H1 (cell line): ENCODE results near the gene GLI1. TPM values are rescaled to one million over a fixed set of nuclear protein-coding genes. Genes with fewer than 3 reads are reported as not detected.
A peak's percentile ranks its signal among the peaks of the same experiment; 100 is the strongest.

Experiments
- CTCF ChIA-PET: fragments of 300-600 bp; sonication (Branson Sonifier 250); formaldehyde crosslinking; loops from one replicate; lab custom pipeline; 2021; ENCODE audit not compliant: partially characterized antibody; lab: Charles Lee
- POLR2A ChIA-PET: fragments of 300-600 bp; sonication (Branson Sonifier 250); formaldehyde crosslinking; loops from one replicate; lab custom pipeline; 2021; ENCODE audit warnings: inconsistent platforms; ENCODE audit not compliant: partially characterized antibody; lab: Charles Lee
- DNase-seq, 2 experiments: peaks; one replicate each; pipeline versions ENCODE4 v3.0.0 to v3.0.0-alpha.2; 2010 to 2022; ENCODE audit warnings: low spot score in 2 of 2, low read depth in 1 of 2, mixed read lengths in 1 of 2
- FAIRE-seq: peaks from 2 replicates; lab custom pipeline; 2011; peaks lifted over from hg19 to GRCh38; lab: Jason Lieb, UNC
- H2AFZ ChIP-seq: 2 replicates; pipeline ENCODE4 v1.8.1; 2012; ENCODE audit warnings: low read length, inconsistent platforms
- H2AK5ac ChIP-seq: 2 replicates; pipeline ENCODE4 v1.6.1; 2013; ENCODE audit warnings: low read depth, low read length
- H2BK120ac ChIP-seq: replicated peaks from 2 replicates; pipeline ENCODE3; 2013; ENCODE audit warnings: low read depth, low read length, inconsistent platforms
- H2BK12ac ChIP-seq: 2 replicates; pipeline ENCODE4 v1.6.1; 2013; ENCODE audit warnings: low read depth, low read length
- H2BK15ac ChIP-seq: 2 replicates; pipeline ENCODE4 v1.6.1; 2013; ENCODE audit warnings: low read length
- H2BK20ac ChIP-seq: 2 replicates; pipeline ENCODE4 v1.6.1; 2013; ENCODE audit warnings: low read length
- H2BK5ac ChIP-seq: 2 replicates; pipeline ENCODE4 v1.6.1; 2013; ENCODE audit warnings: low read depth, low read length
- H3K14ac ChIP-seq: 2 replicates; pipeline ENCODE4 v1.6.1; 2013; ENCODE audit warnings: inconsistent platforms; ENCODE audit not compliant: insufficient read length
- H3K18ac ChIP-seq: 2 replicates; pipeline ENCODE4 v1.6.1; 2013; ENCODE audit warnings: low read length; ENCODE audit errors: extremely low read depth
- H3K23ac ChIP-seq: 2 replicates; pipeline ENCODE4 v1.6.1; 2013; ENCODE audit warnings: inconsistent platforms; ENCODE audit not compliant: insufficient read length
- H3K23me2 ChIP-seq: 2 replicates; pipeline ENCODE4 v1.6.1; 2013; ENCODE audit warnings: low read depth, low read length
- H3K27ac ChIP-seq: 2 replicates; pipeline ENCODE4 v1.6.1; 2011; ENCODE audit warnings: low read depth, low read length, inconsistent platforms
- H3K27me3 ChIP-seq, 4 experiments: replicated peaks in 1 of 4; 1 replicate in 1 of 4; 2 replicates in 3 of 4; pipeline versions ENCODE4 v1.6.1 to v1.8.1; 2011 to 2013; ENCODE audit warnings: low read length in 3 of 4, mild to moderate bottlenecking in 3 of 4, inconsistent platforms in 2 of 4, mixed read lengths in 2 of 4, moderate library complexity in 1 of 4; ENCODE audit not compliant: control insufficient read depth in 3 of 4, insufficient read depth in 3 of 4; ENCODE audit errors: extremely low read depth in 1 of 4
- H3K36me3 ChIP-seq, 4 experiments: 2 replicates each; pipeline versions ENCODE4 v1.6.1 to v1.8.1; 2011 to 2013; ENCODE audit warnings: mild to moderate bottlenecking in 4 of 4, low read length in 3 of 4, moderate library complexity in 2 of 4, control low read depth in 1 of 4, inconsistent platforms in 1 of 4; ENCODE audit not compliant: insufficient read depth in 4 of 4, control insufficient read depth in 2 of 4
- H3K4ac ChIP-seq: replicated peaks from 2 replicates; pipeline ENCODE3; 2013; ENCODE audit warnings: low read length, low read depth, mixed read lengths, inconsistent platforms; ENCODE audit not compliant: insufficient read length
- H3K4me1 ChIP-seq, 4 experiments: replicated peaks in 1 of 4; 1 replicate in 1 of 4; 2 replicates in 3 of 4; pipeline versions ENCODE4 v1.6.1 to v1.8.1; 2011 to 2013; ENCODE audit warnings: low read length in 3 of 4, inconsistent platforms in 2 of 4, mixed read lengths in 1 of 4; ENCODE audit not compliant: insufficient read depth in 4 of 4, control insufficient read depth in 3 of 4
- H3K4me2 ChIP-seq, 2 experiments: 2 replicates each; pipeline versions ENCODE4 v1.6.1 to v1.8.1; 2011 to 2013; ENCODE audit warnings: low read depth in 2 of 2, low read length in 2 of 2, control low read depth in 1 of 2, inconsistent platforms in 1 of 2, mild to moderate bottlenecking in 1 of 2; ENCODE audit not compliant: insufficient read depth in 1 of 2
- H3K4me3 ChIP-seq, 4 experiments: fragments of 200-600, 300-600 bp in 1 of 4; sonication (generic), shearing (Covaris generic), sonication (Bioruptor Twin) in 1 of 4; 2 replicates each; pipeline versions ENCODE4 v1.5.1 to v1.8.1; 2011 to 2016; ENCODE audit warnings: low read length in 4 of 4, low read depth in 3 of 4, control low read depth in 2 of 4, inconsistent platforms in 2 of 4, mild to moderate bottlenecking in 2 of 4, mixed read lengths in 1 of 4, moderate library complexity in 1 of 4; ENCODE audit not compliant: insufficient read depth in 2 of 4; ENCODE audit errors: extremely low read depth in 1 of 4
- H3K56ac ChIP-seq: replicated peaks from 2 replicates; pipeline ENCODE3; 2013; ENCODE audit warnings: low read depth, mild to moderate bottlenecking, mixed read lengths, low read length, inconsistent platforms; ENCODE audit not compliant: insufficient read length
- H3K79me1 ChIP-seq: 2 replicates; pipeline ENCODE4 v1.6.1; 2013; ENCODE audit warnings: low read depth, low read length, control low read depth
- H3K79me2 ChIP-seq, 2 experiments: 2 replicates each; pipeline versions ENCODE4 v1.6.1 to v1.8.1; 2012 to 2013; ENCODE audit warnings: low read length in 2 of 2, mild to moderate bottlenecking in 2 of 2, inconsistent platforms in 1 of 2; ENCODE audit not compliant: insufficient read depth in 2 of 2, control insufficient read depth in 1 of 2
- H3K9ac ChIP-seq, 4 experiments: replicated peaks in 1 of 4; 1 replicate in 1 of 4; 2 replicates in 3 of 4; pipeline versions ENCODE4 v1.6.1 to v1.8.1; 2011 to 2013; ENCODE audit warnings: low read depth in 3 of 4, low read length in 3 of 4, control low read depth in 2 of 4, mild to moderate bottlenecking in 2 of 4, moderate library complexity in 2 of 4, inconsistent platforms in 1 of 4; ENCODE audit errors: extremely low read depth in 1 of 4
- H3K9me3 ChIP-seq, 2 experiments: 2 replicates each; pipeline versions ENCODE4 v1.6.1 to v1.8.1; 2012 to 2013; ENCODE audit warnings: mild to moderate bottlenecking in 2 of 2, moderate library complexity in 2 of 2, control low read depth in 1 of 2, inconsistent platforms in 1 of 2, low read depth in 1 of 2, low read length in 1 of 2, mixed read lengths in 1 of 2; ENCODE audit not compliant: insufficient read depth in 2 of 2
- H4K20me1 ChIP-seq, 2 experiments: replicated peaks in 1 of 2; 2 replicates each; pipeline versions ENCODE3 to v1.8.1; 2011 to 2013; ENCODE audit warnings: inconsistent platforms in 2 of 2, low read length in 2 of 2, mild to moderate bottlenecking in 1 of 2; ENCODE audit not compliant: insufficient read depth in 2 of 2, control insufficient read depth in 1 of 2
- H4K5ac ChIP-seq: 2 replicates; pipeline ENCODE4 v1.6.1; 2013; ENCODE audit warnings: low read length, low read depth, mixed read lengths, inconsistent platforms; ENCODE audit not compliant: insufficient read length
- H4K8ac ChIP-seq: 2 replicates; pipeline ENCODE4 v1.8.0; 2013; ENCODE audit warnings: mild to moderate bottlenecking, moderate library complexity, low read length, inconsistent platforms; ENCODE audit not compliant: insufficient read depth; ENCODE audit errors: extremely low read depth
- H4K91ac ChIP-seq: replicated peaks from 2 replicates; pipeline ENCODE3; 2013; ENCODE audit warnings: low read length, mixed read lengths, inconsistent platforms; ENCODE audit not compliant: insufficient read length
- WGBS, 2 experiments: shearing (Covaris generic) in 1 of 2; methylation state at CpG; one replicate each; pipeline versions ENCODE4 v1.1.6 to v1.1.7; 2013 to 2015; ENCODE audit warnings: low lambda C conversion rate in 2 of 2, mixed read lengths in 2 of 2, inconsistent platforms in 1 of 2, low coverage in 1 of 2, missing lambda C conversion rate in 1 of 2; ENCODE audit not compliant: insufficient replicate concordance in 2 of 2, insufficient coverage in 1 of 2, insufficient read length in 1 of 2; ENCODE audit errors: extremely low coverage in 1 of 2, missing lambda C conversion rate in 1 of 2; 5-methylcytosine and 5-hydroxymethylcytosine counted together
- polyA plus RNA-seq, 7 experiments: library from polyadenylated mRNA; depleted of rRNA in 3 of 7; stranded (reverse) in 5 of 7; unstranded in 2 of 7; fragments of >200 nt in 5 of 7; fragments of 200-250 nt in 2 of 7; gene quantifications; 1 replicate in 5 of 7; 2 replicates in 1 of 7; 4 replicates in 1 of 7; pipeline versions ENCODE4 v1.2.1 to v1.2.3, GENCODE V29; 2011 to 2013; ENCODE audit warnings: missing spikeins in 2 of 7, mixed read lengths in 2 of 7
- total RNA-seq: library from RNA; stranded (reverse); fragmentation: NEBNext Ultra II Directional; extraction: Animal tissue kit (Norgen Biotek cat#: 25700); gene quantifications from 2 replicates; pipeline ENCODE4 v1.2.1, GENCODE V29; 2021

The GLI1 gene
- total and polyA plus RNA-seq, 2 of the 8 experiments (the other 6 are each of a cell fraction or from before 2014, with no cell fraction given), result 23.5 to 25.3 TPM

- no peak overlapping the region for H3K27ac ChIP-seq
- peak overlapping the region; percentile 39 for H4K5ac ChIP-seq
- peak overlapping the region; percentile 93 for H2BK12ac ChIP-seq
- FAIRE-seq (peak; percentile 45), DNase-seq (peak in 1 of 2 experiments; percentile 80)
- no peaks in the 10 kb centered on the region for H3K79me1 ChIP-seq
- peaks cover 0 to 31% (median 20%) of the 10 kb centered on the region in 4 experiments; a peak in 6 of 7 replicates for H3K4me1 ChIP-seq
- peak overlapping the region; percentile 81; the same call in 1 of the 2 replicates for H2BK5ac ChIP-seq
- H3K56ac ChIP-seq, result no peak overlapping the region
- peak overlapping the region; percentile 85; the same call in 1 of the 2 replicates for H2AK5ac ChIP-seq
- H2AFZ ChIP-seq, result no peak overlapping the region
- peaks cover 14% of the 10 kb centered on the region for H3K23me2 ChIP-seq
- peak overlapping the region; percentile 38; the same call in 1 of the 2 replicates for H2BK20ac ChIP-seq
- peak overlapping the region; percentile 84; the same call in 1 of the 2 replicates for H2BK15ac ChIP-seq
- H3K79me2 ChIP-seq, result peaks cover 0 to 16% of the 10 kb centered on the region in 2 experiments; a peak in 1 of 4 replicates
- no peak overlapping the region for H4K8ac ChIP-seq
- peak overlapping the region; percentile 48 for H3K4ac ChIP-seq
- ChIA-PET POLR2A (interaction anchor here (0.6 to 11.2 kb wide), 38 partner anchors 8 to 232 kb away, joined by 3 to 168 read pairs (median 6); partner anchors contain the start of genes INHBC, MBD6, R3HDM2 and SHMT2), CTCF (interaction anchor here (0.6 to 18.5 kb wide), 38 partner anchors 8 to 773 kb away, joined by 3 to 478 read pairs (median 5); partner anchors contain the start of genes ARHGAP9, DDIT3, INHBC and MARS1)
- peak overlapping the region in 3 of 4 experiments; percentile 0 to 59 (median 45); a peak in 4 of 7 replicates for H3K9ac ChIP-seq
- H3K4me3 ChIP-seq, result peak overlapping the region; percentile 33 to 91 (median 50)
- no peaks in the 10 kb centered on the region for H3K27me3 ChIP-seq
- no peak overlapping the region for H3K14ac ChIP-seq
- peaks cover 0 to 4% (median 0%) of the 10 kb centered on the region in 4 experiments; a peak in 1 of 8 replicates for H3K36me3 ChIP-seq
- peak overlapping the region; percentile 96 for H3K18ac ChIP-seq
- no peak overlapping the region for H3K23ac ChIP-seq
- H2BK120ac ChIP-seq, result no peak overlapping the region
- peak overlapping the region; percentile 59 for H4K91ac ChIP-seq
- WGBS, 2 experiments, result 33% methylated on average over 15 of the region's 15 CpGs; no CpG with 5 or more reads in 1 of the 2 experiments
- peak overlapping the region; percentile 95 for H3K4me2 ChIP-seq
- no peaks in the 10 kb centered on the region for H3K9me3 ChIP-seq
- no peaks in the 10 kb centered on the region for H4K20me1 ChIP-seq
Measured at GRCh38 chr12:57456145-57456700, 3.4 kb upstream of the GLI1 start.
